ENCODE measurements around the gene ZNF836. TPM values are rescaled to one million over a fixed set of nuclear protein-coding genes. Genes with fewer than 3 reads are reported as not detected.

Gene ZNF836
- polyA plus RNA-seq, 1 donor from 2014 or later: 24.5 TPM

GRCh38 chr19:52142001-52142595 lies 29.3 kb downstream of the ZNF836 start:
- no peaks in the 10 kb centered on the region for H3F3A ChIP-seq (ENCODE audit: insufficient read depth, low read length, poor library complexity, severe bottlenecking)
- TF ChIP-seq POLR2AphosphoS5 (IDR thresholded peaks at IDR 0.05): no peak
- no peak for TF ChIP-seq REST (IDR thresholded peaks at IDR 0.05; ENCODE audit: borderline replicate concordance)
- no peak for TF ChIP-seq EP300 (conservative IDR thresholded peaks at IDR 0.05; ENCODE audit: poor library complexity, severe bottlenecking)
- no peak for TF ChIP-seq RAD21 (conservative IDR thresholded peaks at IDR 0.05)
- no peak for TF ChIP-seq CTCF (IDR thresholded peaks at IDR 0.05; ENCODE audit: poor library complexity, severe bottlenecking)
- no peak for TF ChIP-seq EZH2 (IDR thresholded peaks at IDR 0.05; ENCODE audit: borderline replicate concordance, insufficient read depth, low read length, poor library complexity, severe bottlenecking)
- TF ChIP-seq MXI1 (conservative IDR thresholded peaks at IDR 0.05; ENCODE audit: poor library complexity, severe bottlenecking): no peak
- TF ChIP-seq TAF1 (IDR thresholded peaks at IDR 0.05; ENCODE audit: low read depth): no peak
- TF ChIP-seq SMC3 (conservative IDR thresholded peaks at IDR 0.05; ENCODE audit: poor library complexity): no peak
- no peak overlapping the region for H3K4me3 ChIP-seq (ENCODE audit: low read length)
- no peak overlapping the region for H2AFZ ChIP-seq (ENCODE audit: low read depth, low read length)
- H3K9me2 ChIP-seq (ENCODE audit: insufficient read depth, low read length): no peaks in the 10 kb centered on the region
- no peak overlapping the region for H3K9ac ChIP-seq (ENCODE audit: low read length)
- no peaks in the 10 kb centered on the region for H3K27me3 ChIP-seq (ENCODE audit: insufficient read depth, low read depth, low read length)
- no peaks in the 10 kb centered on the region for H3K9me3 ChIP-seq (ENCODE audit: low read length)
- no peaks in the 10 kb centered on the region for H3K36me3 ChIP-seq (ENCODE audit: insufficient read depth, low read length)
- H4K20me1 ChIP-seq (ENCODE audit: insufficient read depth): no peaks in the 10 kb centered on the region
- peaks cover 7% of the 10 kb centered on the region for H3K79me2 ChIP-seq (replicated peaks; ENCODE audit: insufficient read depth, low read length)
- no peak overlapping the region for H3K4me2 ChIP-seq (ENCODE audit: low read length)
- H3K27ac ChIP-seq (ENCODE audit: low read length): no peak overlapping the region

GRCh38 chr19:52141203-52141602 lies 30.2 kb downstream of the ZNF836 start:
- no peak overlapping the region for H3K27ac ChIP-seq (ENCODE audit: low read length)
- H3K79me2 ChIP-seq (replicated peaks; ENCODE audit: insufficient read depth, low read length): peaks cover 14% of the 10 kb centered on the region
- H3K4me2 ChIP-seq (ENCODE audit: low read length): no peak overlapping the region
- H3F3A ChIP-seq (ENCODE audit: insufficient read depth, low read length, poor library complexity, severe bottlenecking): no peaks in the 10 kb centered on the region
- H3K9me2 ChIP-seq (ENCODE audit: insufficient read depth, low read length): no peaks in the 10 kb centered on the region
- H3K27me3 ChIP-seq (ENCODE audit: insufficient read depth, low read depth, low read length): no peaks in the 10 kb centered on the region
- no peak for TF ChIP-seq RAD21 (conservative IDR thresholded peaks at IDR 0.05)
- no peaks in the 10 kb centered on the region for H4K20me1 ChIP-seq (ENCODE audit: insufficient read depth)
- no peak overlapping the region for H3K4me3 ChIP-seq (ENCODE audit: low read length)
- no peak overlapping the region for H2AFZ ChIP-seq (ENCODE audit: low read depth, low read length)
- no peaks in the 10 kb centered on the region for H3K9me3 ChIP-seq (ENCODE audit: low read length)
- no peak overlapping the region for H3K9ac ChIP-seq (ENCODE audit: low read length)
- no peaks in the 10 kb centered on the region for H3K36me3 ChIP-seq (ENCODE audit: insufficient read depth, low read length)
